Stimulated activated naive CD8-positive, alpha-beta T cell treated with anti-CD3 and anti-CD28 coated beads, Interleukin-15, Interleukin-2, amounts not matched to agents 100 ng/mL and 50 ng/mL, for 24 hours (primary cell): ENCODE data around the gene GRIN3A.
"Not testable (repeated sequence)": the region's sequence is repeated elsewhere in the genome, so short reads cannot be mapped to it uniquely, and the experiment has no call there.

Source experiments
- H3K27ac Mint-ChIP-seq: one replicate; pipeline ENCODE4 v1.8.0; 2021; ENCODE audit warnings: mild to moderate bottlenecking, mixed read lengths
- H3K27me3 Mint-ChIP-seq: one replicate; pipeline ENCODE4 v1.8.0; 2021; ENCODE audit warnings: mixed read lengths
- H3K36me3 Mint-ChIP-seq: one replicate; pipeline ENCODE4 v1.8.0; 2021; ENCODE audit warnings: low read depth, mixed read lengths
- H3K4me1 Mint-ChIP-seq: one replicate; pipeline ENCODE4 v1.8.0; 2021; ENCODE audit warnings: low read depth, mixed read lengths
- H3K4me3 Mint-ChIP-seq: one replicate; pipeline ENCODE4 v1.8.0; 2021; ENCODE audit warnings: mild to moderate bottlenecking, mixed read lengths
- H3K9me3 Mint-ChIP-seq: one replicate; pipeline ENCODE4 v1.8.0; 2021; ENCODE audit warnings: mixed read lengths

Gene GRIN3A

DNA sequence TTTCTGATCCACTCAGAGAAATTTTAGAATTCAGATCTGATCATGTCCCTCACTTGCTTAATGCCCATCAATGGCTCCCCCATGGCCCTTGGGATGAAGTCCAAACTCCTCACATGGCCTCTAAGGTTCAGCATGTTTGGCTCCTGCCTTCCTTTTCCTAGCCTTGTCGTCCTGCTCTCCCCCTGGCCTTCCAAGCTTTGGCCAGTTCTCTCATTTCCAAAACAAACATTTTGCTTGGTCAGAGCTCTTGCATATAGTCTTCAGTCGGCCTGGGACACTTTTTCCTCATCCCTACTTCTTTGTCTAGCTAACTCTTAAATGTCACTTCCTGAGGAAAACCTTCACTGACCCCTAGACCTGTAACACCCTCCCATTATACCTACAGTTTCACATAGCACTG is 106.6 kb downstream of the GRIN3A start:
- H3K27ac Mint-ChIP-seq: no peak overlapping the region
- no peaks in the 10 kb centered on the region for H3K36me3 Mint-ChIP-seq
- H3K9me3 Mint-ChIP-seq: no peaks in the 10 kb centered on the region
- no peaks in the 10 kb centered on the region for H3K4me1 Mint-ChIP-seq
- H3K27me3 Mint-ChIP-seq: peaks cover 3% of the 10 kb centered on the region
- no peak overlapping the region for H3K4me3 Mint-ChIP-seq

DNA sequence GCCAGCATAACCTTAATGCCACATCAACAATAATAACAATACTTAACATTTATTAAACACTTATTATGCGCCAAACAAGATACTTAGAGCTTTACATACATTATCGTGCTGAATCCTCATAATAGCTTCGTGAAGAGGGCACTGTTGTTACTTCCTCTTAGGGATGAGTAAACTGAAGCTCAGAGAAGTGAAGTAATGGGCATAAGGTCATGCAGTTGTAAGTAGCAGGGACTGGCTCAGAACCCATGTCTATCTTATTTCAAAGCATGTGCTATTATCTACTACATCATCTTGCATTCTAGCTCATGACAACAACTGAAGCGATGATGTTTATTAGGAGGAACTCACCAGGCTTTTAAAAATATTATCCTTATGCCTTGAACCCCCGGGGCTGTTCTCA is 108.8 kb downstream of the GRIN3A start:
- Mint-ChIP-seq H3K36me3 (no peaks in the 10 kb centered on the region), H3K9me3 (no peaks in the 10 kb centered on the region), H3K4me3 (no peak overlapping the region), H3K27me3 (no peaks in the 10 kb centered on the region), H3K27ac (no peak overlapping the region), H3K4me1 (peaks cover 5% of the 10 kb centered on the region)

DNA sequence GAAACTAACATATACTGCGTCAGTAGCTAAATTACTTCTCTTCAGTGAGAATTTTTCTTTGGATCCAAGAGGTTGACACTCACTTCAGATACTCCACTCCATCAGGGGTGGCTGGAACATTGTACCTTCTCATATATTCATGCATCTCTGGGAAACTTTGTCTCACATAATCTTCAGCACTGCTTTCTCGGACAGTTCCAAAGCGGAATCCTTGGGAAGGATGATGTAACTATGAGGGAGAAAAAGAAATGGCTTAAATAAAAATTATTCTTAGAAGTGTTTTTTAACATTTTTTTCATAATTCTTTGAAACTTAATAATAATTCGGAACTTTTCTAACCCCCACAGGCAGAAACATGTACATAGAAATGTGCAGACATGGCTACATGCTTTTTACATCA is 110.3 kb downstream of the GRIN3A start:
- Mint-ChIP-seq H3K27me3 (no peaks in the 10 kb centered on the region), H3K4me3 (no peak overlapping the region), H3K36me3 (no peaks in the 10 kb centered on the region), H3K9me3 (no peaks in the 10 kb centered on the region), H3K27ac (no peak overlapping the region), H3K4me1 (peaks cover 5% of the 10 kb centered on the region)

DNA sequence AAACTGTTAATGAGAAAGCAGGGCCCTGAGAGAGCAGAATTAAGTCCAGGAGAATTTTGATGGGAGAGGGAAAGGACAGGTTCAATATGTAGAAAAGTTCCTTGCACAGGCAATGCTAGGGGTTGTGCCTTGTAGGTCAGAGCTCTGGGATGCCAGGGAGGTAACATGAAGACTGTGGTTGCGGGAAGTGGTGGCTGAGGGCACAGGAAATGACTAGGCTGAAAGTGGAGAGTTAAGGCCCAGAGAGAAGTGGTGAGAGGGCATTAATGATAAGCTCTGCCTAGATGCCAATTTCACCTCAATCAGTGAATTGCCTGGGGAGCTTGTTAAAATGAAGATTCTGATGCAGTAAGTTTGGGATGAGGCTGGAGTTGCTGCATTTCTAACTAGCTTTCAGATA is 112.2 kb downstream of the GRIN3A start:
- Mint-ChIP-seq H3K27me3 (no peaks in the 10 kb centered on the region), H3K4me3 (no peak overlapping the region), H3K9me3 (no peaks in the 10 kb centered on the region), H3K27ac (no peak overlapping the region), H3K4me1 (peaks cover 5% of the 10 kb centered on the region), H3K36me3 (no peaks in the 10 kb centered on the region)

DNA sequence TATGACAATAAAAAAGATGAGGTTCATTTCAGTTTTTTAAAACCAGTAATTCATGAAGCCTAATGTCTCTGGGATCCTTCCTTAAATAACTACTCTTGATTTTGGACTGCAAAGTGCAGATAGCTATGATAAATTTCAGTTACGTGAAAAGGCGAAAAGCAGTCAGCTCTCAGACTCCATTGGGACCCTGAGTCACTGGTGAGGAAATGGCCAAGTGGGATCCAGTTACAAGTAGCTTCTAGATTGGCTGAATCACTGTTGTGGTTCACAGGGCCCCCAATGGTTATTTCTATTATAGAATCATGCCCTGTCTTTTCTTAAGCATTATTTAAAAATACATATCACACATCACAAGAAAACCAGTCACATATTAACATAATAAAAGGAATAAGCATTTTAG is 112.6 kb downstream of the GRIN3A start:
- Mint-ChIP-seq H3K27me3 (no peaks in the 10 kb centered on the region), H3K9me3 (no peaks in the 10 kb centered on the region), H3K4me3 (no peak overlapping the region), H3K27ac (no peak overlapping the region), H3K4me1 (peaks cover 5% of the 10 kb centered on the region), H3K36me3 (no peaks in the 10 kb centered on the region)

DNA sequence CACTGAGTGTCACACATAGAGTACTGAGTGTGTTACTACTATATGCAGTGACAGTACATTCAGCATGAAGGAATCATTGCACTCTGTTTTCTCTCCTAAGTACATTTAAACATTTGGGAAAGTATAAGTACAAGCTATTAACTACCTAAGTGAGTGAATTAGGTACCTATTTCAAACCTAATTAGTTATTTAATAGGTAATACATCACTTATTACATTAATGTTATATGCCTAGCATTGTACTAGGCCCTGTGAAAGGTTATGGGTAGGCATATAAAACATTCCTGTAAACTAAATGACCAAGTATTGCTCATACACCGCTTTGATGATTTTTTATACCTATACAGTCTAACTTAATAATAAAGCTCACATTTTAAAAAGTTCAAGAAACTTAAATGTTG is 118.0 kb downstream of the GRIN3A start:
- Mint-ChIP-seq H3K27me3 (no peaks in the 10 kb centered on the region), H3K36me3 (no peaks in the 10 kb centered on the region), H3K4me1 (no peaks in the 10 kb centered on the region), H3K9me3 (no peaks in the 10 kb centered on the region), H3K4me3 (no peak overlapping the region), H3K27ac (no peak overlapping the region)

DNA sequence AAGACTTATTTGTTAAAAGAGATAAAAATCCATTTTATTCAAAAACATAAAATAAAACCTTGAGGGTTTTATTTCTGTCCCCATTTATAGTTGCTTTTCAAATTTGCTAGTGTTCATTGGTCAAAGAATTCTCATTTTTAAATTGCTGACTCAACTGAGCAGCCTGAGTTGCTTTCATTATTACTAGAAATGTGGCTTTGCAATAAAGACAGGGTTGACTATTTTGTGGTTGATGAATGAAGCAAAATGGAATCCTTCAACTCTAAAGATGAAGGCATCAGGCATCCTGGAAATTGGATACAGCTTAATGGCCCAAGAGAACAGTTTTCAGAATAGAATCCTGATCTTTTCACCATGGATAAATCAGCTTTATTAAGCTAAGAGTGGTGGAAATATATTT is 119.7 kb downstream of the GRIN3A start:
- Mint-ChIP-seq H3K27ac (no peak overlapping the region), H3K4me1 (no peaks in the 10 kb centered on the region)

DNA sequence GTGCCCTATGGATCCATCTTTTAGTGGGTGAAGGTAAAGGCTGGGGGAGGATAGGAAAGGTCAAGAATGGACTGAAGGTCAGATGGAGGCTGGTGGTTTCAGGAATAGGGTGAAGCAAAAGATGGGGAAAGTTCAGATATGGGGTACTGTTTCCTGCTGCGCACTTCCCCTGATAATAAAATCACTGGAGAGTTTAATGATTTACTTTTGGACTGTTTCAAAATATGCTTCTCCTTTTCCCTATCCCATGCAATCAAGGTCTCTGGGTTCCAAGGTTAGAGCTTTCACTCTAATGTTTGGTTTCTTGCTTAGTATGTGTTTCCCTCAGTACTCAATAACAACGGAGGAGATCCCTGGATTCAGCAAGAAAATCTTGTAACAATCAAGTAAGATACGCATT is 132.9 kb downstream of the GRIN3A start:
- Mint-ChIP-seq H3K27me3 (peaks cover 5% of the 10 kb centered on the region), H3K27ac (no peak overlapping the region), H3K36me3 (no peaks in the 10 kb centered on the region), H3K9me3 (no peaks in the 10 kb centered on the region), H3K4me1 (no peaks in the 10 kb centered on the region), H3K4me3 (no peak overlapping the region)

More for the DNA sequence above, 119.7 kb downstream of the GRIN3A start:
- no peaks in the 10 kb centered on the region for H3K9me3 Mint-ChIP-seq
- H3K27me3 Mint-ChIP-seq: no peaks in the 10 kb centered on the region
- no peak overlapping the region for H3K4me3 Mint-ChIP-seq
- H3K36me3 Mint-ChIP-seq: no peaks in the 10 kb centered on the region

DNA sequence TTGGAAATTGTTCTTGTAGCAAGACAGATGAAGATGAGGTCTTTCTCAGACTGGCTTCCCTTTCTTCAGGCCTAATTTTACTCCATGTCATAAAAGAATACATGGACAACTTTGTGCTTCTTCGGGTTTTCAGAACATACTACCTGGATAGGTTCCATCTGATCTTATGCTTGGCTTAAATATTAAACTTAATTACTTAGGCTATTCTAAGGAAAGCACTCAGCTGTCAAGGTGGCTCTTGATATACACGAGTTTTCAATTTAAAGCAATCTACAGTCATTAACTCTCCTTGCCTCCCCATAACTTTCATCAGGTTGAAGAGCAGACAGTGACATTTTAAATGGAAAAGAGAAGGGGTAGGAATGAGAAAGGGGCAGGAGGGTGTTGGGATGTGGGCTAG is 134.2 kb downstream of the GRIN3A start:
- no peaks in the 10 kb centered on the region for H3K36me3 Mint-ChIP-seq
- no peaks in the 10 kb centered on the region for H3K4me1 Mint-ChIP-seq
- H3K4me3 Mint-ChIP-seq: no peak overlapping the region
- H3K27me3 Mint-ChIP-seq: peaks cover 5% of the 10 kb centered on the region
- no peak overlapping the region for H3K27ac Mint-ChIP-seq
- no peaks in the 10 kb centered on the region for H3K9me3 Mint-ChIP-seq

DNA sequence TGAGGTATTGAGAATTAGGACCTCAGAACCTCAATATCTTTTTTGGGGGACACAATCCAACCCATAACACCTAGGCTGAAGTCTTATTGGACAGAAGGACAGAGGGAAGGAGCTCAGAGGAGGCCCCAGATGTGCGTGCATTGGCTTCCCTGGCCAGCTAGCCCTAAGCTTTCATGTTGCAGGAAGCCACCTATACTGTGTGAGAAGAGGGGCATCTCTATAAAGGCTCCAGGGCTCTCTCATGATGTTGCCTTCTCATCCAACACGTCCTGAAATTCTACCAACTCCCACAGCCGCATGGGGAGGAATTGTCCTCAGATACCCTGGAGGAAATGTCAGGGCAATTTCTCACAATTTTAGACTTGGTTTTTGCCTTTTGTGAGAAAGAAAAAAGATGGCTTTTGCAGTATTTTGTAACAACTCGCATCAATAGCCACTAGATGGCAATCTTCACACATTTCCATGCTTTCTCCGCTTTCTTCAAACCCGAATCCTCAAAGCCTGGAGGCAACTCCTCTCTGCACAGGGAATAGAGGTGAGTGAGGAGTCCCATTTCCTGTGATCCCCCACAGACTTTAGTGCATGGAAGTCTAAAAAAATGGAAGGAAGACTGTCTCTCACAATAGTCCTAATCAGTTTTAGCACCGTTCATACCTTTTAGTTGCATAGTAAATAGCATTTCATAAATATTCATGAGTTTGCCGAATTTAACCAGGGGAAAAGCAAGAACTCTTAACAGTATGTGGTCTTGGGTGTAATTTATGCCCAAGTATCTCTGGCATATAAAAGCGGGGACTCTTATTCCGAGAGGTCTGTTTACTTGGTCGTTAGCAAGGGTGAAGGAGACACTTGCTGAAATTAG is 136.3 kb downstream of the GRIN3A start:
- Mint-ChIP-seq H3K36me3 (no peaks in the 10 kb centered on the region), H3K4me1 (no peaks in the 10 kb centered on the region), H3K27me3 (peaks cover 5% of the 10 kb centered on the region), H3K4me3 (no peak overlapping the region), H3K27ac (no peak overlapping the region), H3K9me3 (no peaks in the 10 kb centered on the region)

DNA sequence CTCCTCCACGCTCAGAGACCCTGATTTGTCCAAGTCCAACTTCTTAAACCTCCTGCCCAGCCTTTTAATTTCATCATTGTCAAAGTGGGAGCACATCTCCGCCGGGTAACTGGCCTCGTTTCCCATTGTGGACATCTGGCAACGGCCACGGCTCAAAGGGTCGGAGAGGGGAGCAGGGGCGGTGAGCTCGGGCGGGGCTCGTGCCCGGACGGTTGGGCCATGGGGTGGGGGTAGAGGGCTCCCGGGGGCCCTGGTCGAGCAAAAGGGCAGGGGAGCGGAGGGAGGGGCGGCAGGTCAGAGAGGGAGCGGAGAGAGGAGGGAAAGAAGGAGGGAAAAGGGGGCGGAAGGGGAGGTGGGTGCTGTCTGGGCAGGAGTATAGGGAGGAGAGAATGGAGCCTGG is 143.7 kb downstream of the GRIN3A start, which contains the start of gene PPP3R2:
PPP3R2 (minus strand) TSS at position 174 of the 400 bp plus-strand sequence; CDS start at position 126, 48 bp downstream.
- H3K9me3 Mint-ChIP-seq: no peaks in the 10 kb centered on the region
- H3K27me3 Mint-ChIP-seq: no peaks in the 10 kb centered on the region
- H3K4me1 Mint-ChIP-seq: no peaks in the 10 kb centered on the region
- no peak within 1 kb of the TSS for H3K27ac Mint-ChIP-seq
- no peak within 1 kb of the TSS for H3K4me3 Mint-ChIP-seq
- no peaks in the 10 kb centered on the region for H3K36me3 Mint-ChIP-seq

DNA sequence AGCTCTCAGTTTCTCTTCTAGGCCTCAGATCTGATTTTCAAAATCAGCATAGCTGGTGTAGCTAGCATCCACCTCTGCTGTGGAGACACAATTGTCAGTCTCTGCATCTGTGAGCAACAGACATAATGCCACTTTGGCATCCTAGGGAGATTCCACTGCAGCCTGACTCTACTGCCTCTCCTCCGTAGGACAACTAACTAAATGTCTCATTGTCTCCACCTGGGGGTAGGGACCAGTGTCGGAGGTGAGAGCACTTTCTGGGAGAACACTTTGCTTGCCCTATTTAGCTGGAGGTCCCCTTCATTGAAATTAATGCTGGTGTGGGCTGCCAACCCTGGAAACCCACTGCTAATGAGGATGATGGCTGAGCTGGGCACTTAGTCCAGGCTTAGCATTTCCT is 145.1 kb downstream of the GRIN3A start:
- Mint-ChIP-seq H3K27me3 (no peaks in the 10 kb centered on the region), H3K4me3 (no peak overlapping the region), H3K36me3 (no peaks in the 10 kb centered on the region), H3K4me1 (no peaks in the 10 kb centered on the region), H3K27ac (no peak overlapping the region), H3K9me3 (no peaks in the 10 kb centered on the region)

DNA sequence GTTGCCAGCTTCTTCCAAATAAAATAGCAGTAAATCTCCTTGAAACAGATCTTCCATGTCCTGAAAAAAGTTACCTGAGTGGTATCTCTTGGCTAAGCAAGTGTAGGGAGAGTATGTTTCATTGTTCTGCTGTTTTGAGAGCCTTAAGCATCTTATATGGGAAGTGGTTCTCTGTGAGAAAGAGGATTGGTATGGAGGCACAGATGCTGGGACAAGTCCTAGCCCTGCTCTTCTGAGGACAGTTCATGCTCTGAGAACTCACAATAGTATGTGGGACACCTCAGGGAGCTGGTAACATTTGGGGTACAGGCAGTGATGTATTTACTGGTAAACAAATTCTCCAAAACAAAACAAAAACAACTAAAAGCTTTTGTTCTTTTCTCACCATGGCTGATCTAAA is 145.7 kb downstream of the GRIN3A start:
- no peaks in the 10 kb centered on the region for H3K9me3 Mint-ChIP-seq
- no peak overlapping the region for H3K27ac Mint-ChIP-seq
- H3K4me3 Mint-ChIP-seq: no peak overlapping the region
- no peaks in the 10 kb centered on the region for H3K4me1 Mint-ChIP-seq
- no peaks in the 10 kb centered on the region for H3K36me3 Mint-ChIP-seq
- no peaks in the 10 kb centered on the region for H3K27me3 Mint-ChIP-seq

DNA sequence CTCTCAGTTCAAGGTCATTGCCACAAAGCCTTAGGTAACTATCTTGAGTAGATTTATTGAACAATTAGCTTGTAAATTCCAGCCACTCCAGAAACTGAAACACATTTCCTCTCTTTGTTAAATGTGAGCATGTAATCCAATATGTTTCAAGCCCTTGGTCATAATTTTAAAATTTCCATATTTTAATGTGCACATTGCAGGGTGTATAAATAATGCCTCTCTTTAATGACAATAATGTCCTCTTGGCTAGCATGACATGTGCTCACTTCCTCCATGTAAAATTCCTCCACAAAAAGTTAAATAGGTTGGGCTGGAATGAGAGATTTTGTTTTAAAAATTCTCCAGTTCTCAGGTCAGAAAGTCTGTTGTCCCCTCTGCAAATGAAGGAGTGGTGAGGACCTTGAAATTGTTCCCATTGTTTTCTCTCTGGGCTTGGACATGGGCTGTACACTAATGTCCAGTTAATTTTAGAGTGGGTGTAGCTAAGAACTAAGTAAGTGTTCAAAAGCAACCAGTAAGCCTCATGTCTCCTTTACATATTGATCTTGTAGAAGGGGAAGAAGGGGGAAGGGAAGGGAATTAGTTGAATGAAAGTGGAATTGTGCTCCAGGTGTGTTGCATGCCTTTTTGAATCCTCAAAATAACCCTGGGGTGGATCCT is 146.5 kb downstream of the GRIN3A start:
- no peak overlapping the region for H3K4me3 Mint-ChIP-seq
- H3K27me3 Mint-ChIP-seq: no peaks in the 10 kb centered on the region
- H3K4me1 Mint-ChIP-seq: peaks cover under 1% of the 10 kb centered on the region
- no peak overlapping the region for H3K27ac Mint-ChIP-seq
- H3K36me3 Mint-ChIP-seq: no peaks in the 10 kb centered on the region
- no peaks in the 10 kb centered on the region for H3K9me3 Mint-ChIP-seq

DNA sequence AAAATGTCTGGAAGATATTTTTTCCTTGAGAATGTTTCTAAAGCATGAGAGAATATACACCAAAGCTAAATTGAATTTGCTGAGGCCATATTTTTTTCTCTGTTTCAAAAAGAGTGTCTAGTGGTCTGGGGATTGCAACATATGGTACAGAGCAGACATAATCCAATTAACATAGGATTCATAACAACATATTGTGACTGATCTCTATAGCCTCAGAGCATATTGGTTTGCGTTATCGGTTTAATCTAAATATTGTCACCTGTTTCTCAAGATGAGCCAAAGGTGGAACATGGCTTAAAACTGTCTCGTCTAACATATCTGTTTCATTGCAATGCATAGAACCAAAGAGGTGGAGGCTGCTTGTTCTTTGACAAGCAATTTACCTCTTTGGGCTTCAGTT is 147.5 kb downstream of the GRIN3A start:
- H3K4me3 Mint-ChIP-seq: no peak overlapping the region
- H3K27ac Mint-ChIP-seq: no peak overlapping the region
- H3K4me1 Mint-ChIP-seq: peaks cover 6% of the 10 kb centered on the region
- H3K27me3 Mint-ChIP-seq: no peaks in the 10 kb centered on the region
- H3K36me3 Mint-ChIP-seq: no peaks in the 10 kb centered on the region
- no peaks in the 10 kb centered on the region for H3K9me3 Mint-ChIP-seq

DNA sequence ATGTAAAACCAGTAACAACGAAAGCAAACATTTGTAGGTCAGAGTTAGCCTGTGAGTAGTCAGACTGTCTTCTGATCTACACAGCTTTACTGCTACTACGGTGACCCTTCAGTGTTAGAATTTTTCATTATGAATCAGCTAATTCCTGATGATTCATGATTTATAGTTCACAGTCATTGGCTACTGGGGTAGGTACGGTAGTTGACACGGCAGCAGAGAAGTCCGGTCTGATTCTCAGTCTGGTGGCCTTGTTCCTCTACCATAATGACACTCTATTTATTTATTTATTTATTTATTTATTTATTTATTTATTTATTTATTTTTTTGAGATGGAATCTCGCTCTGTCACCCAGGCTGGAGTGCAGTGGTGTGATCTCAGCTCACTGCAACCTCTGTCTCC is 148.4 kb downstream of the GRIN3A start:
- H3K27me3 Mint-ChIP-seq, H3K4me3 Mint-ChIP-seq, H3K27ac Mint-ChIP-seq, H3K9me3 Mint-ChIP-seq, H3K36me3 Mint-ChIP-seq, H3K4me1 Mint-ChIP-seq: not testable (repeated sequence)
